H1 (cell line): ENCODE results near the gene GBGT1. TPM values are rescaled to one million over a fixed set of nuclear protein-coding genes. Genes with fewer than 3 reads are reported as not detected.

ENCODE experiments used
- CTCF ChIA-PET: fragments of 300-600 bp; sonication (Branson Sonifier 250); formaldehyde crosslinking; loops from one replicate; lab custom pipeline; 2021; ENCODE audit not compliant: partially characterized antibody; lab: Charles Lee
- POLR2A ChIA-PET: fragments of 300-600 bp; sonication (Branson Sonifier 250); formaldehyde crosslinking; loops from one replicate; lab custom pipeline; 2021; ENCODE audit warnings: inconsistent platforms; ENCODE audit not compliant: partially characterized antibody; lab: Charles Lee
- DNase-seq, 2 experiments: peaks; one replicate each; pipeline versions ENCODE4 v3.0.0 to v3.0.0-alpha.2; 2010 to 2022; ENCODE audit warnings: low spot score in 2 of 2, low read depth in 1 of 2, mixed read lengths in 1 of 2
- FAIRE-seq: peaks from 2 replicates; lab custom pipeline; 2011; peaks lifted over from hg19 to GRCh38; lab: Jason Lieb, UNC
- H2AFZ ChIP-seq: 2 replicates; pipeline ENCODE4 v1.8.1; 2012; ENCODE audit warnings: low read length, inconsistent platforms
- H2AK5ac ChIP-seq: 2 replicates; pipeline ENCODE4 v1.6.1; 2013; ENCODE audit warnings: low read depth, low read length
- H2BK120ac ChIP-seq: replicated peaks from 2 replicates; pipeline ENCODE3; 2013; ENCODE audit warnings: low read depth, low read length, inconsistent platforms
- H2BK12ac ChIP-seq: 2 replicates; pipeline ENCODE4 v1.6.1; 2013; ENCODE audit warnings: low read depth, low read length
- H2BK15ac ChIP-seq: 2 replicates; pipeline ENCODE4 v1.6.1; 2013; ENCODE audit warnings: low read length
- H2BK20ac ChIP-seq: 2 replicates; pipeline ENCODE4 v1.6.1; 2013; ENCODE audit warnings: low read length
- H2BK5ac ChIP-seq: 2 replicates; pipeline ENCODE4 v1.6.1; 2013; ENCODE audit warnings: low read depth, low read length
- H3K14ac ChIP-seq: 2 replicates; pipeline ENCODE4 v1.6.1; 2013; ENCODE audit warnings: inconsistent platforms; ENCODE audit not compliant: insufficient read length
- H3K18ac ChIP-seq: 2 replicates; pipeline ENCODE4 v1.6.1; 2013; ENCODE audit warnings: low read length; ENCODE audit errors: extremely low read depth
- H3K23ac ChIP-seq: 2 replicates; pipeline ENCODE4 v1.6.1; 2013; ENCODE audit warnings: inconsistent platforms; ENCODE audit not compliant: insufficient read length
- H3K23me2 ChIP-seq: 2 replicates; pipeline ENCODE4 v1.6.1; 2013; ENCODE audit warnings: low read depth, low read length
- H3K27ac ChIP-seq: 2 replicates; pipeline ENCODE4 v1.6.1; 2011; ENCODE audit warnings: low read depth, low read length, inconsistent platforms
- H3K27me3 ChIP-seq, 4 experiments: replicated peaks in 1 of 4; 1 replicate in 1 of 4; 2 replicates in 3 of 4; pipeline versions ENCODE4 v1.6.1 to v1.8.1; 2011 to 2013; ENCODE audit warnings: low read length in 3 of 4, mild to moderate bottlenecking in 3 of 4, inconsistent platforms in 2 of 4, mixed read lengths in 2 of 4, moderate library complexity in 1 of 4; ENCODE audit not compliant: control insufficient read depth in 3 of 4, insufficient read depth in 3 of 4; ENCODE audit errors: extremely low read depth in 1 of 4
- H3K36me3 ChIP-seq, 4 experiments: 2 replicates each; pipeline versions ENCODE4 v1.6.1 to v1.8.1; 2011 to 2013; ENCODE audit warnings: mild to moderate bottlenecking in 4 of 4, low read length in 3 of 4, moderate library complexity in 2 of 4, control low read depth in 1 of 4, inconsistent platforms in 1 of 4; ENCODE audit not compliant: insufficient read depth in 4 of 4, control insufficient read depth in 2 of 4
- H3K4ac ChIP-seq: replicated peaks from 2 replicates; pipeline ENCODE3; 2013; ENCODE audit warnings: low read length, low read depth, mixed read lengths, inconsistent platforms; ENCODE audit not compliant: insufficient read length
- H3K4me1 ChIP-seq, 4 experiments: replicated peaks in 1 of 4; 1 replicate in 1 of 4; 2 replicates in 3 of 4; pipeline versions ENCODE4 v1.6.1 to v1.8.1; 2011 to 2013; ENCODE audit warnings: low read length in 3 of 4, inconsistent platforms in 2 of 4, mixed read lengths in 1 of 4; ENCODE audit not compliant: insufficient read depth in 4 of 4, control insufficient read depth in 3 of 4
- H3K4me2 ChIP-seq, 2 experiments: 2 replicates each; pipeline versions ENCODE4 v1.6.1 to v1.8.1; 2011 to 2013; ENCODE audit warnings: low read depth in 2 of 2, low read length in 2 of 2, control low read depth in 1 of 2, inconsistent platforms in 1 of 2, mild to moderate bottlenecking in 1 of 2; ENCODE audit not compliant: insufficient read depth in 1 of 2
- H3K4me3 ChIP-seq, 4 experiments: fragments of 200-600, 300-600 bp in 1 of 4; sonication (generic), shearing (Covaris generic), sonication (Bioruptor Twin) in 1 of 4; 2 replicates each; pipeline versions ENCODE4 v1.5.1 to v1.8.1; 2011 to 2016; ENCODE audit warnings: low read length in 4 of 4, low read depth in 3 of 4, control low read depth in 2 of 4, inconsistent platforms in 2 of 4, mild to moderate bottlenecking in 2 of 4, mixed read lengths in 1 of 4, moderate library complexity in 1 of 4; ENCODE audit not compliant: insufficient read depth in 2 of 4; ENCODE audit errors: extremely low read depth in 1 of 4
- H3K56ac ChIP-seq: replicated peaks from 2 replicates; pipeline ENCODE3; 2013; ENCODE audit warnings: low read depth, mild to moderate bottlenecking, mixed read lengths, low read length, inconsistent platforms; ENCODE audit not compliant: insufficient read length
- H3K79me1 ChIP-seq: 2 replicates; pipeline ENCODE4 v1.6.1; 2013; ENCODE audit warnings: low read depth, low read length, control low read depth
- H3K79me2 ChIP-seq, 2 experiments: 2 replicates each; pipeline versions ENCODE4 v1.6.1 to v1.8.1; 2012 to 2013; ENCODE audit warnings: low read length in 2 of 2, mild to moderate bottlenecking in 2 of 2, inconsistent platforms in 1 of 2; ENCODE audit not compliant: insufficient read depth in 2 of 2, control insufficient read depth in 1 of 2
- H3K9ac ChIP-seq, 4 experiments: replicated peaks in 1 of 4; 1 replicate in 1 of 4; 2 replicates in 3 of 4; pipeline versions ENCODE4 v1.6.1 to v1.8.1; 2011 to 2013; ENCODE audit warnings: low read depth in 3 of 4, low read length in 3 of 4, control low read depth in 2 of 4, mild to moderate bottlenecking in 2 of 4, moderate library complexity in 2 of 4, inconsistent platforms in 1 of 4; ENCODE audit errors: extremely low read depth in 1 of 4
- H3K9me3 ChIP-seq, 2 experiments: 2 replicates each; pipeline versions ENCODE4 v1.6.1 to v1.8.1; 2012 to 2013; ENCODE audit warnings: mild to moderate bottlenecking in 2 of 2, moderate library complexity in 2 of 2, control low read depth in 1 of 2, inconsistent platforms in 1 of 2, low read depth in 1 of 2, low read length in 1 of 2, mixed read lengths in 1 of 2; ENCODE audit not compliant: insufficient read depth in 2 of 2
- H4K20me1 ChIP-seq, 2 experiments: replicated peaks in 1 of 2; 2 replicates each; pipeline versions ENCODE3 to v1.8.1; 2011 to 2013; ENCODE audit warnings: inconsistent platforms in 2 of 2, low read length in 2 of 2, mild to moderate bottlenecking in 1 of 2; ENCODE audit not compliant: insufficient read depth in 2 of 2, control insufficient read depth in 1 of 2
- H4K5ac ChIP-seq: 2 replicates; pipeline ENCODE4 v1.6.1; 2013; ENCODE audit warnings: low read length, low read depth, mixed read lengths, inconsistent platforms; ENCODE audit not compliant: insufficient read length
- H4K8ac ChIP-seq: 2 replicates; pipeline ENCODE4 v1.8.0; 2013; ENCODE audit warnings: mild to moderate bottlenecking, moderate library complexity, low read length, inconsistent platforms; ENCODE audit not compliant: insufficient read depth; ENCODE audit errors: extremely low read depth
- H4K91ac ChIP-seq: replicated peaks from 2 replicates; pipeline ENCODE3; 2013; ENCODE audit warnings: low read length, mixed read lengths, inconsistent platforms; ENCODE audit not compliant: insufficient read length
- FOSL1 ChIP-seq: IDR thresholded peaks from 2 replicates; pipeline ENCODE4 v1.6.1; 2011; ENCODE audit warnings: mild to moderate bottlenecking, low read depth, low read length, moderate library complexity; ENCODE audit not compliant: insufficient read depth
- GABPA ChIP-seq: IDR thresholded peaks from 2 replicates; pipeline ENCODE4 v1.6.1; 2011; ENCODE audit warnings: mild to moderate bottlenecking, low read length, moderate library complexity, borderline replicate concordance; ENCODE audit not compliant: insufficient read depth
- KDM1A ChIP-seq: fragments of 200-600, 300-600 bp; sonication (generic); IDR thresholded peaks from 2 replicates; pipeline ENCODE4 v1.7.1; 2016; ENCODE audit warnings: mild to moderate bottlenecking, low read length, borderline replicate concordance
- POLR2A ChIP-seq, 2 experiments: IDR thresholded peaks; 1 replicate in 1 of 2; 2 replicates in 1 of 2; pipeline ENCODE4 v1.6.1; 2011; ENCODE audit warnings: low read depth in 2 of 2, low read length in 2 of 2, mild to moderate bottlenecking in 2 of 2; ENCODE audit errors: control extremely low read depth in 1 of 2
- RFX5 ChIP-seq: IDR thresholded peaks from 2 replicates; pipeline ENCODE4 v1.6.1; 2011; ENCODE audit warnings: low read depth, low read length, improper control_type of control experiment, borderline replicate concordance
- RNF2 ChIP-seq: fragments of 200-900, 300-1000 bp; sonication (generic); IDR thresholded peaks from 2 replicates; pipeline ENCODE4 v1.7.1; 2016; ENCODE audit warnings: borderline replicate concordance, low read depth, mild to moderate bottlenecking, antibody characterized with exemption, low read length; ENCODE audit not compliant: poor library complexity, severe bottlenecking; ENCODE audit errors: missing control alignments
- SIRT6 ChIP-seq: IDR thresholded peaks from one replicate; pipeline ENCODE4 v1.7.1; 2012; ENCODE audit warnings: low read length, inconsistent platforms
- SP1 ChIP-seq: IDR thresholded peaks from 2 replicates; pipeline ENCODE4 v1.6.1; 2011; ENCODE audit warnings: low read depth, low read length
- SP4 ChIP-seq: IDR thresholded peaks from 2 replicates; pipeline ENCODE4 v1.6.1; 2012; ENCODE audit warnings: low read length, inconsistent platforms
- SUZ12 ChIP-seq: fragments of 200-600 bp; sonication (generic); IDR thresholded peaks from 2 replicates; pipeline ENCODE4 v1.6.1; 2012; ENCODE audit warnings: mild to moderate bottlenecking, inconsistent platforms, low read length, moderate library complexity, mixed read lengths
- TAF7 ChIP-seq: optimal IDR thresholded peaks from 2 replicates; pipeline ENCODE3; 2011; ENCODE audit warnings: low read depth, mild to moderate bottlenecking, inconsistent platforms, low read length, moderate library complexity, borderline replicate concordance
- TCF12 ChIP-seq: IDR thresholded peaks from 2 replicates; pipeline ENCODE4 v1.6.1; 2011; ENCODE audit warnings: low read depth, mild to moderate bottlenecking, low read length
- WGBS, 2 experiments: shearing (Covaris generic) in 1 of 2; methylation state at CpG; one replicate each; pipeline versions ENCODE4 v1.1.6 to v1.1.7; 2013 to 2015; ENCODE audit warnings: low lambda C conversion rate in 2 of 2, mixed read lengths in 2 of 2, inconsistent platforms in 1 of 2, low coverage in 1 of 2, missing lambda C conversion rate in 1 of 2; ENCODE audit not compliant: insufficient replicate concordance in 2 of 2, insufficient coverage in 1 of 2, insufficient read length in 1 of 2; ENCODE audit errors: extremely low coverage in 1 of 2, missing lambda C conversion rate in 1 of 2; 5-methylcytosine and 5-hydroxymethylcytosine counted together
- polyA plus RNA-seq, 7 experiments: library from polyadenylated mRNA; depleted of rRNA in 3 of 7; stranded (reverse) in 5 of 7; unstranded in 2 of 7; fragments of >200 nt in 5 of 7; fragments of 200-250 nt in 2 of 7; gene quantifications; 1 replicate in 5 of 7; 2 replicates in 1 of 7; 4 replicates in 1 of 7; pipeline versions ENCODE4 v1.2.1 to v1.2.3, GENCODE V29; 2011 to 2013; ENCODE audit warnings: missing spikeins in 2 of 7, mixed read lengths in 2 of 7
- total RNA-seq: library from RNA; stranded (reverse); fragmentation: NEBNext Ultra II Directional; extraction: Animal tissue kit (Norgen Biotek cat#: 25700); gene quantifications from 2 replicates; pipeline ENCODE4 v1.2.1, GENCODE V29; 2021

Gene GBGT1
- total and polyA plus RNA-seq, 2 of the 8 experiments (the other 6 are each of a cell fraction or from before 2014, with no cell fraction given): 7.1 to 9.7 TPM

DNA sequence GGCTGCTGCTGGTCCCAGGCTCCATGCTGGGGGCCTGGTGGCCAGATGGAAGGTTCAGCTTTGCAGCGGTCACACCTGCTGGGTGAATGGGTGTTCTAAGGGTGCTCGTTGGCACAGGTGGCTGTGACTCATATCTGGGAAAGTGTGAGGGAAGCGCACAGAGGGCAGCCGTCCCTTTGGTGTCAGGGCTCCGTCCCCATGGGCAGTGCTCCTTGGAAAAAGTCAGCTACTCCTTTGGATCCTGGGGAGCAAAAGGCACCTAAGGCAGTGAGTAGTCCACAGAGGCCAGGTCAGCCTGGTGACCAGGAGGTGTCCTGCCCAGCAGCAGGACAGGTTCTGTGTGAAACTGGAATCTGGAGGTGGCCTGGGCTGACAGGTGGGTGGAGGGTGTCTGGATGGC, 18.4 kb upstream of the GBGT1 start:
- Histone ChIP-seq H3K4ac (no peak overlapping the region), H3K9ac (no peak overlapping the region), H4K91ac (no peak overlapping the region), H2BK20ac (no peak overlapping the region), H2BK120ac (no peak overlapping the region), H3K9me3 (no peaks in the 10 kb centered on the region), H4K20me1 (no peaks in the 10 kb centered on the region), H4K5ac (no peak overlapping the region), H3K79me2 (no peaks in the 10 kb centered on the region), H3K36me3 (no peaks in the 10 kb centered on the region), H3K27me3 (peaks cover 0 to 8% (median 4%) of the 10 kb centered on the region in 4 experiments; a peak in 4 of 7 replicates), H3K27ac (no peak overlapping the region), H3K4me3 (no peak overlapping the region), H3K23ac (no peak overlapping the region), H3K79me1 (no peaks in the 10 kb centered on the region), H3K56ac (no peak overlapping the region), H3K4me2 (no peak overlapping the region), H2BK5ac (no peak overlapping the region), H3K18ac (no peak overlapping the region; the same call in 1 of the 2 replicates), H3K14ac (no peak overlapping the region), H3K23me2 (no peaks in the 10 kb centered on the region), H3K4me1 (no peaks in the 10 kb centered on the region), H2AK5ac (no peak overlapping the region), H2BK15ac (no peak overlapping the region), H2BK12ac (no peak overlapping the region), H2AFZ (no peak overlapping the region), H4K8ac (no peak overlapping the region)
- DNase-seq (no peak), FAIRE-seq (no peak)
- no peak for TF ChIP-seq RFX5
- no peak for TF ChIP-seq GABPA
- no peak for TF ChIP-seq SUZ12
- TF ChIP-seq TAF7: no peak
- TF ChIP-seq SIRT6: no peak
- no peak for TF ChIP-seq RNF2
- TF ChIP-seq SP4: no peak
- no peak for TF ChIP-seq KDM1A
- TF ChIP-seq SP1: no peak
- TF ChIP-seq TCF12: no peak
- TF ChIP-seq FOSL1: no peak
- TF ChIP-seq POLR2A (IDR thresholded peaks at IDR 0.05; ENCODE audit: control extremely low read depth in 1 of 2, low read depth in 2 of 2, low read length in 2 of 2): no peak
- WGBS, 2 experiments: 94% methylated on average over 5 of the region's 5 CpGs; no CpG with 5 or more reads in 1 of the 2 experiments
- ChIA-PET CTCF (interaction anchor here (0.5 to 1.8 kb wide), 12 partner anchors 12 to 304 kb away, joined by 3 to 7 read pairs (median 4); no protein-coding TSS in a partner anchor), POLR2A (interaction anchor here (0.8 to 1.5 kb wide), 2 partner anchors 149 to 150 kb away, joined by 3 to 5 read pairs; no protein-coding TSS in a partner anchor)
